Measurements from ENCODE around the gene CKLF. TPM values are rescaled to one million over a fixed set of nuclear protein-coding genes. Genes with fewer than 3 reads are reported as not detected.

The CKLF gene, protein sequence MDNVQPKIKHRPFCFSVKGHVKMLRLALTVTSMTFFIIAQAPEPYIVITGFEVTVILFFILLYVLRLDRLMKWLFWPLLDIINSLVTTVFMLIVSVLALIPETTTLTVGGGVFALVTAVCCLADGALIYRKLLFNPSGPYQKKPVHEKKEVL
- 50.7 and 66.7 TPM in 2 replicates for total RNA-seq

DNA sequence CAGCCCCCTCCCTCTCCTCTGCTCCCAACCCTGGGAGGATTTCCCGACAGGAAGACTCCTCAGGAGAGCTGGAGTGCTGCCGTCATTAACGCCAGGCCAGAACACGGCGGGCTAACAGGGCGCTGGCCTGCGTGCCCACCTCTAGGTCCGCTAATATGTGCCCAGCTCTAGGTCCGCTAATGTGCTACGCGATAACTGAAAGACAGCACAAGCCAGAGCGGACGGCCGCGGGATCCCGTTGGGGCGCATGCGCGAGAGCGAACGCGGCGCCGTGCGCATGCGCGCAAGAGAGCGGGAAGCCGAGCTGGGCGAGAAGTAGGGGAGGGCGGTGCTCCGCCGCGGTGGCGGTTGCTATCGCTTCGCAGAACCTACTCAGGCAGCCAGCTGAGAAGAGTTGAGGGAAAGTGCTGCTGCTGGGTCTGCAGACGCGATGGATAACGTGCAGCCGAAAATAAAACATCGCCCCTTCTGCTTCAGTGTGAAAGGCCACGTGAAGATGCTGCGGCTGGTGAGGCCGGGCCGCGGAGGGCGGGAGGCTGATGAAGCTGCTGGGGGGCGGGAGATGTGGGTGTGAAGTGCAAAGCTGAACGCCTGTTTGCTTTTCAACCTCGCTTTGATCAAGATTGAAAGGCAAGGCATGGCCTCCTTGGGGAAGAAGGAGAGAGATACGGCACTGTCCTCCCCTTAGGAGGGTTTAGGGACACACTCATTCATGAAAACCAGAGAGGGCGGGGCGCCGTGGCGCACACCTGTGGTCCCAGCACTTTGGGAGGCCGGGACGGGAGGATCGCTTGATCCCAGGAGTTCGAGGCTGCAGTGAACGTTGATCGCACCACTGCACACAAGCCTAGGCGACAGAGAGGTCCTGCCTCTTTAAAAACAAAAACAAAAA is at the start of gene CKLF:
Gene CKLF, plus strand, starts transcription at position 291 of the 892 bp plus-strand sequence. Its CDS starts 140 bp downstream, at position 431.

DNA sequence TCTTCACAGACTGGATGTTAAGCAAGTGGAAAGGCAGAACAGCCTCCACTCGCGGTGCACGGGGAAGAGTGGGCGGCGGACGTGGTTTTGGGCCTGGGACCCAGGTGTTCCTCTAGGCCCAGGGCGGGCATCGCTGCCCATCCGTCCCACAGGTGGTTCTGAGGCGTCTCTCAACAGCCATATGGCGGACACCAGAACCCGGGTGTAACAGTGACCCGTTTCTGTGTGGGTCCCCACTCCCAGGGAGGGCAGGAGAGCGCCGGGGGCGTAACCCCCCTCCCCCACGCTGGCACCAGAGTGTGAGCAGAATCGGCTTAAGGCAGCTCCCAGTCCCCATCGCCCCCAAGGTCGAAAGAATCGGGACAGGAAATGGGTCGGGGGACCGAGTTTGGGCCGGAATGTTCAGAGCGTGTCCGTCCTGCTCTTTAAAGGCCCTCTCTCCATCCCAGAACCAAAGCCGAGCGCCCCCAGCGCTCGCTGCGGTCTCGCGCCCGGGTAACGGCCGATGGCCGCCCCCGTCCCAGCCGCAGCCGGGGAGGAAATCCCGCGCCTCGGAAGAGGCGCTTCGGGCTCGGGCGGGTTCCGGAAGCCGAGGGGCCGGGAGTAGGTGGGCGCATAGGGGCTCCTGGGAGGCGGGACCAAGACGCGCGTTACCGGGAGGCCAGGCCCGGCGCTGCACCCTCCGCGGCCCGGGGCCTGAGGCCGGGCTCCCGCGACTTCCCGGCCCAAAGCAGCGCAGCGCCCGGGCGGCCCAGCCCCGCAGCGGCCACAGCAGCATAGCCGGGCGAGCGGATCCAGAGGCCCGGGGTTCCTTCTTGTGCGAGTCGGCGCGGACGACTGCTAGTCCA is 2.9 kb upstream of the CKLF start, which contains the start of gene TK2:
Gene TK2, minus strand, starts transcription at position 839 of the 848 bp plus-strand sequence. Its CDS starts 61 bp downstream, at position 778.

DNA sequence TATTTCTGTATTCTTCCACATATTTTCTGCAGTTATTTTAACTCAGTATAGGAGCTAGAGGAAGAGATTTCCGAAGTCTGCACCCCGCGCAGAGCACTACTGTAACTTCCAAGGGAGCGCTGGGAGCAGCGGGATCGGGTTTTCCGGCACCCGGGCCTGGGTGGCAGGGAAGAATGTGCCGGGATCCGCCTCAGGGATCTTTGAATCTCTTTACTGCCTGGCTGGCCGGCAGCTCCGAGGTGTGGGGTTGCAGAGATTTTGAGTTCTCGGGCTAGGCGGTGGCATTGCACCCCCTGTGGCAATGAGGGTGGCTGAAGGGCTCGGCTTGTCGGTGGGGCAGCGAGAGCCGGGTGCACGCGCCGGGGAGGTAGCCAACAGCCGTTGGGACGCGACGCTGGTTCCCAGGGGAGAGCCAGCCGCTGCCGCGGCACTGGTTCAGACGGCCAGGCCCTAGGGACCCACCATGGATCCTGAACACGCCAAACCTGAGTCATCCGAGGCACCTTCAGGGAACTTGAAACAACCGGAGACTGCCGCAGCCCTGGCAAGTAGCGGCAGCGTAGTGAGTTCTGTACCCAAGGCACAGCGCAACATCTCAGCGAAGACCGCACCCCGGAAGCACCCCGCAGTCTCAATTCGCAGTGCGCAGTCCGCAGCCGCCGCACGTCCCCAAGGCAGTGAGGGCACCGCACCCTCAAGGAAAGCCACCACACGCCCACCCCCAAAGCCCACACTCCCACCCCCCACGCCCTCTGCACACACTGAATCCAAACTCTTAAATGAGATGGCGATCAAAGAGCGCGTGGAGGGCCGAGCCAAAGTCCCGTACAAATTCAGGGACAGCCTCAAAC is 13.9 kb downstream of the CKLF start, which contains the start of gene CMTM1:
Gene CMTM1, plus strand, starts transcription at position 389 of the 851 bp plus-strand sequence. Its CDS starts 75 bp downstream, at position 464.

DNA sequence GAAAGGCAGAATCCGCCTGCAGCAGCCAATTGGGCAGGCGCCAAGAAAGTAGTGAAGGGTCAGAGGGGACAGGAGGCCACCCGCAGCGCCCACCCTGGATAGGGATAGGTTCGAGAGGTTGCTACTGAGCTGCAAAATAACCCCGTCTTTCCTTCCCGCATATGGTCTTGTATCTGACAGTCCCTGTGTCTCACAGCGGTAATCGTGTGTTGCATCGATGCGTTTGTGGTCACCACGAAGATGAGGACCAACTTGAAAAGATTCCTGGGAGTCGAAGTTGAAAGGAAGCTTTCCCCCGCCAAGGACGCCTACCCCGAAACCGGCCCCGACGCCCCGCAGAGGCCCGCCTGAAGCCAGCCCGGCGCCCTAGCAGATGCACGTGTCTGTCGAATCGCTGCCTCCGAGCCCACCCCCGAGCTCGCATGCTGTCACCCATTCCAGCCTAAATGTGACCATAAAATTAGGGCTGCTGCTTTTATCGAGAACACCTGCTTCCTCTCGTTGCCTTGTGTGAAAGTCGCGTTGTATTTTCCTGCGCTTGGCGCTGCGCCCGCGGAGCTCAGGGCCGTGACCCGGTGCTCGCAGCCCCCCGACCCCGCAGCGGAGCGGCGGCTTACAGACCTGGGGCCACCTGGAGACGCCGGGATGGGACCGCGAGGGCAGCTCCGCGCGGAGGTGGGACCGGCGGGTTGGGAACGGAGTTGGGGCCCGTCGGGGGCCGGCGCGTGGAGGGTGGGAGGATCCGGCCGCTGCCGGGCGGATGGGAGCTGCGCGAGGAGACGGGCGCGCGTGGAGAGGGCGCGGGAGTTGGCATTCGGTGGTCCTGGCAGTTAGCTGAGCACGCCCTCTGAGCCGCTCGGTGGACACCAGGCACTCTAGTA is 26.5 kb downstream of the CKLF start, which contains the start of gene CMTM2:
Gene CMTM2, plus strand, starts transcription at position 813 of the 881 bp plus-strand sequence. CDS start 145 bp downstream, outside the sequence.

DNA sequence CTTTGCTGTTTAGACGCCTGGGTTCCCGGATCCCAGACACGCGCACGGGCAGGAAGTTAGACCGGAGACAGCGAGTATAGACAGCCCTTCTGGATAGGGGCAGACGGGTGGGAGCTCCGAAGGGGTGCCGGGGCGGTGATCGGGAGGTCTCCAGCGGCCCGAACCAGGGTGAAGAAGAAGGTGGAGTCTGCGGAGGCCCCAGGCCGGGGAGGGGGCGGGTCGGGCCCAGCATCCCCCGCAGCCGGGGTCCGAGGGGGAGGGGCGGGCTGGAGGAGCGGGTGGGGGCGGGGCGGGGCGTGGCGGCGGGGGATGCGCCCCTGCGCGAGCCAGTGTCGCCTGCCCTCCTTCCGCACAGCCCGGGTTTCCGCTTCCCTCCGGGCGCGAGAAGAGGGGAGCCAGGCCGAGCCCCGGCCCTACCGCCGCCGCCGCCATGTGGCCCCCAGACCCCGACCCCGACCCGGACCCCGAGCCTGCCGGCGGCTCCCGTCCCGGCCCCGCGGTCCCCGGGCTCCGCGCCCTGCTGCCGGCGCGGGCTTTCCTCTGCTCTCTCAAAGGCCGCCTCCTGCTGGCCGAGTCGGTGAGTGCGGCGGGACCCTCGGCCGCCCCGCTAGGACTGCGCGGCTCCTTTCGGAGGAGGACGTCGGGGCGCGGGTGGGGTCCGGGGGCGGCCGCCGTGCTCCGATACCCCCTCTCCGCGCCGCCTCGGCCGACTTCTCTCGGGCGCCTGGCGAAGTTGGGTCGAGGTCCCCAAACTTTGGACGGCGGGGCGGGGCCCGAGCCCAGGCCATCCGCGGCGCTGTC is 52.2 kb downstream of the CKLF start, which contains the start of gene CMTM3:
Gene CMTM3, plus strand, starts transcription at position 329 of the 801 bp plus-strand sequence. Its CDS starts 102 bp downstream, at position 431.

Other genes with a start within 250 kb of the CKLF start
- 325 and 335 TPM in 2 replicates for gene CDH5, start 185.9 kb upstream of the CKLF start, total RNA-seq
- gene BEAN1, start 125.3 kb upstream of the CKLF start, total RNA-seq: 0.11 and 0.43 TPM in 2 replicates
- 32.4 and 36.3 TPM in 2 replicates for gene TK2, start 2.5 kb upstream of the CKLF start, total RNA-seq
- 1.8 and 2.1 TPM in 2 replicates for gene CMTM1, start 13.9 kb downstream of the CKLF start, total RNA-seq
- gene CMTM2, start 26.9 kb downstream of the CKLF start, total RNA-seq: not detected in 2 replicates
- 22.8 and 35.8 TPM in 2 replicates for gene CMTM3, start 52.1 kb downstream of the CKLF start, total RNA-seq
- 9.8 and 10.0 TPM in 2 replicates for gene CMTM4, start 144.2 kb downstream of the CKLF start, total RNA-seq
- gene DYNC1LI2, start 199.0 kb downstream of the CKLF start, total RNA-seq: 118 and 132 TPM in 2 replicates
- gene TERB1, start 249.0 kb downstream of the CKLF start, total RNA-seq: under 0.01 and 0.09 TPM in 2 replicates